ENCODE results near the gene AUTS2.

DNA sequence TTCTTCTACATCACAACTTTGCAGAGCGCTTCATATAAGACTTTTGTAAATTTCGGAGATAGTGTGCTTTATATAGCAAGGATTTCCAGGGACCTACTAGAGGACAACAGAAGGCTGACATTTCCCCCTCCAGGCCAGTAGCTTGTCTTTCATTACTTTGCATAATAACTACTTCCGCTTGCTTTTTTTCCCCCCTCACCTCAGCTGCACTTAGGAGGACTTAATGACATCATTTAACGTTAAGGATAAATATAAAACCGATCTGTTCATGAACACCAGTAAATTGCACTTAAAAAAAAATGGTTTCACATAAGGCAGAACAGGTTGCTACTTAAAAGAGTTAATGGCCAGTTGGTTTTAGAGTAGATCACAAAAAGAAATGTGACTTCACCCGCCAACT lies 172.3 kb downstream of the AUTS2 start:
- no peak for TF ChIP-seq EP300 (IDR thresholded peaks at IDR 0.05)
- TF ChIP-seq, protein P1, sequence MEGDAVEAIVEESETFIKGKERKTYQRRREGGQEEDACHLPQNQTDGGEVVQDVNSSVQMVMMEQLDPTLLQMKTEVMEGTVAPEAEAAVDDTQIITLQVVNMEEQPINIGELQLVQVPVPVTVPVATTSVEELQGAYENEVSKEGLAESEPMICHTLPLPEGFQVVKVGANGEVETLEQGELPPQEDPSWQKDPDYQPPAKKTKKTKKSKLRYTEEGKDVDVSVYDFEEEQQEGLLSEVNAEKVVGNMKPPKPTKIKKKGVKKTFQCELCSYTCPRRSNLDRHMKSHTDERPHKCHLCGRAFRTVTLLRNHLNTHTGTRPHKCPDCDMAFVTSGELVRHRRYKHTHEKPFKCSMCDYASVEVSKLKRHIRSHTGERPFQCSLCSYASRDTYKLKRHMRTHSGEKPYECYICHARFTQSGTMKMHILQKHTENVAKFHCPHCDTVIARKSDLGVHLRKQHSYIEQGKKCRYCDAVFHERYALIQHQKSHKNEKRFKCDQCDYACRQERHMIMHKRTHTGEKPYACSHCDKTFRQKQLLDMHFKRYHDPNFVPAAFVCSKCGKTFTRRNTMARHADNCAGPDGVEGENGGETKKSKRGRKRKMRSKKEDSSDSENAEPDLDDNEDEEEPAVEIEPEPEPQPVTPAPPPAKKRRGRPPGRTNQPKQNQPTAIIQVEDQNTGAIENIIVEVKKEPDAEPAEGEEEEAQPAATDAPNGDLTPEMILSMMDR (IDR thresholded peaks at IDR 0.05), result no peak
